ENCODE results near the gene PCNX1.

GRCh38 chr14:70909733-70910614 lies 2.7 kb downstream of the PCNX1 start:
- TF ChIP-seq TCF7L2 (IDR thresholded peaks at IDR 0.05; ENCODE audit: borderline replicate concordance, low read depth, low read length) (no peak), ZNF211 (tag by site-specific recombination; IDR thresholded peaks at IDR 0.05; ENCODE audit: low read depth) (no peak), ZSCAN18 (tag by site-specific recombination; IDR thresholded peaks at IDR 0.05) (no peak), ZNF449 (tag by site-specific recombination; IDR thresholded peaks at IDR 0.05) (no peak), CTCF (tag by site-specific recombination; IDR thresholded peaks at IDR 0.05) (no peak), RBAK (tag by site-specific recombination; IDR thresholded peaks at IDR 0.05) (no peak), PRDM4 (tag by site-specific recombination; IDR thresholded peaks at IDR 0.05) (no peak), PBX3 (CRISPR knock-in tag; IDR thresholded peaks at IDR 0.05) (no peak), HIC1 (tag by site-specific recombination; IDR thresholded peaks at IDR 0.05) (no peak)

Measured in HEK293 (cell line).